GM10248 (cell line): Measurements from ENCODE around the gene RET.

Source experiments
- CTCF ChIA-PET: fragments of 300-600 bp; sonication (Branson Sonifier 250); formaldehyde crosslinking; extraction: SDS; loops from one replicate; lab custom pipeline; 2021; ENCODE audit warnings: antibody characterized with exemption; lab: Yijun Ruan, JAX
- POLR2A ChIA-PET: fragments of 350-650 bp; sonication (Branson Sonifier 250); formaldehyde crosslinking; extraction: SDS; loops from one replicate; lab custom pipeline; 2020; ENCODE audit warnings: antibody characterized with exemption; lab: Yijun Ruan, JAX
- DNase-seq: peaks from one replicate; pipeline ENCODE4 v3.0.0; 2012; ENCODE audit errors: extremely low spot score
- TF ChIP-seq, protein P1 (sequence below): IDR thresholded peaks from 2 replicates; pipeline ENCODE4 v1.5.1; 2012; ENCODE audit warnings: mild to moderate bottlenecking, low read depth; ENCODE audit errors: extremely low read depth, missing control alignments, control extremely low read depth

The RET gene

DNA sequence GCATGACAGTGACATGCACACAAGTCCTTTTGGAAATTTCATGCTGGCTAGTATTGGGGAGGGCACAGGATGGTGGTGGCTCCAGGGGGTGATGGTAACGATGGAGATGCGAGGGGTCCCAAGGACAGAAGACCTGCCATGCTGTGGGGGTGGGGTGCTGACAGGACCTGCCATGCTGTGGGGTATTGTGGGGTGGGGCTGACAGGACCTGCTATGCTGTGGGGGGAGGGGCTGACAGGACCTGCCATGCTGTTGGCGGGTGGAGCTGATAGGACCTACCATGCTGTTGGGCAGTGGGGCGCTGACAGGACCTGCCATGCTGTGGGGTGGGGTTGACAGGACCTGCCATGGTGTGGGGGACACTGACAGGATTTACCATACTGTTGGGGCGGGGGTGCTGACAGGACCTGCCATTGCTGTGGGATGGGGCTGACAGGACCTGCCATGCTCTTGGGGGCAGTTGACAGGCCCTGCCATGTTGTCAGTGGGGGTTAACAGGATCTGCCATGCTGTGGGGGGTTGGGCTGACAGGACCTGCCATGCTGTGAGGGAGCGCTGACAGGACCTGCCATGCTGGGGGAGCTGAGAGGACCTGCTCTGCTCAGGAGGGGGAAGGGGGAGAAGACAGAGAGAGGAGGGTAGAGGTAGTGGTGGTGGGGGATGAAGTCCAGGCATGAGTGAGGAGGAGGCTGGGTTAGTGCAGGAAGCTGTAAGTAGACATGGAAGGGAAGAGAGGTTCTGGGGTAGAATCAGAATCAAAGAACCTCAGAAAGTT is 36.2 kb upstream of the RET start:
- CTCF ChIA-PET = no interaction called here
- TF ChIP-seq, protein P1, sequence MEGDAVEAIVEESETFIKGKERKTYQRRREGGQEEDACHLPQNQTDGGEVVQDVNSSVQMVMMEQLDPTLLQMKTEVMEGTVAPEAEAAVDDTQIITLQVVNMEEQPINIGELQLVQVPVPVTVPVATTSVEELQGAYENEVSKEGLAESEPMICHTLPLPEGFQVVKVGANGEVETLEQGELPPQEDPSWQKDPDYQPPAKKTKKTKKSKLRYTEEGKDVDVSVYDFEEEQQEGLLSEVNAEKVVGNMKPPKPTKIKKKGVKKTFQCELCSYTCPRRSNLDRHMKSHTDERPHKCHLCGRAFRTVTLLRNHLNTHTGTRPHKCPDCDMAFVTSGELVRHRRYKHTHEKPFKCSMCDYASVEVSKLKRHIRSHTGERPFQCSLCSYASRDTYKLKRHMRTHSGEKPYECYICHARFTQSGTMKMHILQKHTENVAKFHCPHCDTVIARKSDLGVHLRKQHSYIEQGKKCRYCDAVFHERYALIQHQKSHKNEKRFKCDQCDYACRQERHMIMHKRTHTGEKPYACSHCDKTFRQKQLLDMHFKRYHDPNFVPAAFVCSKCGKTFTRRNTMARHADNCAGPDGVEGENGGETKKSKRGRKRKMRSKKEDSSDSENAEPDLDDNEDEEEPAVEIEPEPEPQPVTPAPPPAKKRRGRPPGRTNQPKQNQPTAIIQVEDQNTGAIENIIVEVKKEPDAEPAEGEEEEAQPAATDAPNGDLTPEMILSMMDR = no peak

DNA sequence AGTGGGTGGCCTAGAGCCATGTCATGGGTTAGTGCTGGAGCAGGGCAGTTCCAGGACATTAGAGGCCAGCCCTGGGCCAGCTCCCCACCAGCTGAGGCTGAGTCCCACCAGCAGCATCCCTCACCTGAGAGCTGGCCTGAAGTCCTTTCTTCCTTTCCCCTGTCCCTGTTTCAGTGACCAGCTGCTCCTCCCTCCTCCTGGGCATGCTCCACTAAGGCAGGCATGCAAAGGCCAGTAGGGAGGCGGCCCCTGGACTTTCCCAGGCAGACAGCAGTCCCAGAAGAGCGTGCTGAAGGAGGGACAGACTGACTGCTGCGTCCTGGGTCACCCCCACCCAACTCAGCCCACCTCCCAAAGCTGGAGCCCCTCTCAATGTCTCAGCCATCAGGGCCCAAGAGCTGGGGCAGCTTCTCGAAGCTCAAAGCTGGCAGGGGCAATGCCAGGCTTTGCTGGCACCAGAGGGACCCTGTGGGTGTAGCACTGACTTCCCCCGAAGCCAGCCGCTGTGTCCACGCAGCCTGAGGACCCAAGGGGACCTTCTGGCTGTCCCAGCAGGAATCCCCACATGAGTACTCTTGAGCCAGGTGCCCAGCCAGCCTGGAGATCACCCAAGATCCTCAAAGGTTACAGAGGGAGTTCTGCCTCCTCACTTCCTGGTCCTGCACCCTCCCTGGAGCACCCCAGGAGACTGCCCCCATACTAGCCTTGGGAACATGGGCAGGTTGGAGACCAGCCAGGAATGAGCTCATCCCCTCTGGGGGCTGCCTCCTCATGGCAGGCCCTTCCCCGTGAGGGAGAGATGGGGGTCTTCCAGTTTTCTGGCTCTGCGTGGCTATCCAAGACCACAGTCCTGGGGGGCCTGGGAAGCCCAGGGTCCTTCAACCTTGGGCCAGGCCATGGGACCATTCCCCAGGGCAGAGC is 35.2 kb upstream of the RET start:
- no peak for DNase-seq
- ChIA-PET POLR2A (no interaction called here), CTCF (no interaction called here)
- TF ChIP-seq, protein P1 = no peak

More for the DNA sequence above, 36.2 kb upstream of the RET start:
- DNase-seq = no peak
- POLR2A ChIA-PET = no interaction called here

DNA sequence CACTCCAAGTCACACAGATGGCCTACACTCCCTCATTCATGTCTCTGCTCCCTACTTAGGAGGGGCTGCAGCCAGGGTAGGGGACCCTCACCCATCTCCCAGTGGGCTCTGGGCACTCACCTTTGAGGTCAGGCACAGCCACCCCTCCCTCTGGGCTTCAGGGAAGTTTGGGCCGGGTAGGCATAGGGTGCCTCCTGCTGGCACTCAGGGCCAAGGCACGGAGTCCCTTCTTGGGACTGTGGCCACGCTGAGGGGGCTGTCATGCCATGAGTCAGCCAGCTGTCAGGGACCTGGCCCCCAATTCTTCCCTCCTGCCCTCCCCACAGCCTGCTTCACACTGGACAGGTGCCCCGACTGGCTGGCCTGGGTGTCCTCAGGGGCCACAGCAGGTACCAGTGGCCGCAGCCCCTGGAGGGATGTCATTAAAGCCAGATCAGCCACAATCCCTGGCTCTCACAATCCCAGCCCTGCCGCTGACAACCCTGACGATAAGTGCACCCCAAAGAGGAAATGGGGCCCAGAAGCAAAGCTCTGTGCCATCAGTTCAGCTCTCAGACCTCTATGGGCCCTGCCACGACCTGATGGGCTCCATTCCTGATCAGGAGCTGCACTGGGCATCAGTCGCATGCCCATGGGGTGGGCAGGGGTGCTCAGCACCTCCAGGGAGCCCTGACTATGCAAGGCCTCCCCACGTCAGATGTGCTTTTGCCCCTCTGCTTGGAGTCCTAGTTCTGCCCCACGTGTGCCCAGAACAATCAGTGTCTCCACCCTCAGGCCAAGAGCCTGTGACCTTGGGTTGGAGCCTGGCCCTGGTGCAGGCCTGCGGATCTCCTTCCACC is 34.1 kb upstream of the RET start:
- POLR2A ChIA-PET = no interaction called here
- no peak for DNase-seq
- TF ChIP-seq, protein P1 = no peak
- CTCF ChIA-PET = no interaction called here

GRCh38 chr10:43043342-43043772 is 33.5 kb upstream of the RET start:
- DNase-seq = no peak
- POLR2A ChIA-PET = no interaction called here
- TF ChIP-seq, protein P1 = no peak
- CTCF ChIA-PET = no interaction called here

- CTCF ChIA-PET = interaction anchor here (1.0 to 1.2 kb wide), 2 partner anchors 9 to 15 kb away, joined by 3 to 4 read pairs; no protein-coding TSS in a partner anchor
- POLR2A ChIA-PET = no interaction called here
- no peak for DNase-seq
- TF ChIP-seq, protein P1 = no peak
These were observed 33.0 kb upstream of the RET start for GRCh38 chr10:43043773-43044447.
